HCT116 (cell line): Measurements from ENCODE around the gene GFOD1. TPM values are rescaled to one million over a fixed set of nuclear protein-coding genes. Genes with fewer than 3 reads are reported as not detected.

Experiments
- ATAC-seq: fragments of 200-7000 bp; cut with Tn5 transposase; 2 replicates; pipeline ENCODE4 v1.9.1; 2020; ENCODE audit warnings: mild to moderate bottlenecking, moderate library complexity
- BruUV-seq: library from RNA; stranded (reverse); fragments of 400-500 nt; replicated peaks from 2 replicates; lab custom pipeline; 2021; lab: Mats Ljungman, UMichigan
- CTCF ChIA-PET: fragments of 300-600 bp; sonication (Branson Sonifier 250); formaldehyde crosslinking; loops from one replicate; lab custom pipeline; 2021; ENCODE audit warnings: antibody characterized with exemption; lab: Charles Lee
- POLR2A ChIA-PET: fragments of 300-600, 350-600 bp; sonication (Branson Sonifier 250); formaldehyde crosslinking; loops from one replicate; lab custom pipeline; 2021; ENCODE audit warnings: antibody characterized with exemption; lab: Charles Lee
- RAD21 ChIA-PET, 2 experiments: fragments of 300-600 bp; sonication (Branson Sonifier 250); formaldehyde crosslinking; loops; one replicate each; lab custom pipeline; 2023; ENCODE audit warnings: low total read pairs in 2 of 2; ENCODE audit not compliant: uncharacterized antibody in 2 of 2, unreplicated experiment in 2 of 2, low non-redundant PET in 1 of 2; lab: Charles Lee
- DNase-seq: peaks from one replicate; pipeline ENCODE4 v3.0.0-alpha.2; 2010; ENCODE audit warnings: low read depth, low spot score
- H2AFZ ChIP-seq: fragments of 200-600 bp; shearing (Covaris generic), sonication (generic); 2 replicates; pipeline ENCODE4 v1.6.1; 2017; ENCODE audit warnings: low read depth, mixed run types, mixed read lengths, antibody characterized with exemption, low read length; ENCODE audit not compliant: poor library complexity, severe bottlenecking
- H3K27ac ChIP-seq: 2 replicates; pipeline ENCODE4 v1.5.1; 2012; ENCODE audit warnings: low read depth, low read length
- H3K27me3 ChIP-seq: fragments of 200-600 bp; sonication (generic); 2 replicates; pipeline ENCODE4 v1.6.1; 2016; ENCODE audit warnings: mixed run types, low read length, mixed read lengths; ENCODE audit not compliant: insufficient read depth
- H3K36me3 ChIP-seq, 2 experiments: fragments of 200-500 bp in 1 of 2; fragments of 200-600 bp in 1 of 2; sonication (Bioruptor generic) in 1 of 2; sonication (generic) in 1 of 2; 2 replicates each; pipeline versions ENCODE4 v1.5.1 to v1.6.1; 2014 to 2016; ENCODE audit warnings: low read length in 2 of 2, inconsistent platforms in 1 of 2, mixed read lengths in 1 of 2, mixed run types in 1 of 2; ENCODE audit not compliant: insufficient read depth in 2 of 2, control insufficient read depth in 1 of 2
- H3K4me1 ChIP-seq, 2 experiments: fragments of 200-600 bp in 1 of 2; sonication (generic) in 1 of 2; 2 replicates each; pipeline versions ENCODE4 v1.5.1 to v1.6.1; 2012 to 2017; ENCODE audit warnings: low read length in 2 of 2, inconsistent platforms in 1 of 2, mild to moderate bottlenecking in 1 of 2, mixed read lengths in 1 of 2, mixed run types in 1 of 2, moderate library complexity in 1 of 2; ENCODE audit not compliant: insufficient read depth in 2 of 2, control insufficient read depth in 1 of 2
- H3K4me2 ChIP-seq: fragments of 200-600 bp; sonication (generic); 2 replicates; pipeline ENCODE4 v1.6.1; 2017; ENCODE audit warnings: mixed run types, low read length, mixed read lengths
- H3K4me3 ChIP-seq, 2 experiments: fragments of 200-600 bp in 1 of 2; sonication (generic) in 1 of 2; replicated peaks in 1 of 2; 2 replicates each; pipeline ENCODE4 v1.5.1; 2011 to 2016; ENCODE audit warnings: low read length in 2 of 2, control low read depth in 1 of 2, low read depth in 1 of 2, mild to moderate bottlenecking in 1 of 2, mixed read lengths in 1 of 2, mixed run types in 1 of 2
- H3K79me2 ChIP-seq: fragments of 200-600 bp; sonication (generic); 2 replicates; pipeline ENCODE4 v1.6.1; 2017; ENCODE audit warnings: mild to moderate bottlenecking, mixed run types, low read length, moderate library complexity, mixed read lengths; ENCODE audit not compliant: insufficient read depth
- H3K9ac ChIP-seq: fragments of 200-600 bp; sonication (generic); 2 replicates; pipeline ENCODE4 v1.6.1; 2016; ENCODE audit warnings: low read length, mixed read lengths
- H3K9me2 ChIP-seq: fragments of 200-600 bp; sonication (generic), shearing (Covaris generic); 2 replicates; pipeline ENCODE4 v1.6.1; 2017; ENCODE audit warnings: mixed run types, mild to moderate bottlenecking, moderate library complexity; ENCODE audit not compliant: insufficient read depth
- H3K9me3 ChIP-seq, 2 experiments: fragments of 200-500 bp in 1 of 2; fragments of 200-600 bp in 1 of 2; sonication (Bioruptor generic) in 1 of 2; sonication (generic) in 1 of 2; 2 replicates each; pipeline ENCODE4 v1.6.1; 2014 to 2017; ENCODE audit warnings: low read length in 2 of 2, mixed read lengths in 2 of 2, inconsistent platforms in 1 of 2, low read depth in 1 of 2, mild to moderate bottlenecking in 1 of 2, mixed run types in 1 of 2, moderate library complexity in 1 of 2; ENCODE audit not compliant: control insufficient read depth in 1 of 2, insufficient read depth in 1 of 2
- H4K20me1 ChIP-seq: fragments of 200-600 bp; sonication (generic), shearing (Covaris generic); 2 replicates; pipeline ENCODE4 v1.6.1; 2017; ENCODE audit warnings: mixed run types, mild to moderate bottlenecking, moderate library complexity; ENCODE audit not compliant: insufficient read depth
- CBX3 ChIP-seq: IDR thresholded peaks from 2 replicates; pipeline ENCODE4 v1.6.1; 2012; ENCODE audit warnings: low read depth
- CEBPB ChIP-seq: IDR thresholded peaks from 2 replicates; pipeline ENCODE4 v1.6.1; 2012; ENCODE audit warnings: low read depth
- CTCF ChIP-seq, 3 experiments: fragments of 200-600 bp in 1 of 3; sonication (generic) in 1 of 3; IDR thresholded peaks in 2 of 3; conservative IDR thresholded peaks in 1 of 3; 2 replicates each; pipeline ENCODE4 v1.5.1; 2012 to 2017; ENCODE audit warnings: low read depth in 2 of 3, low read length in 2 of 3, antibody characterized with exemption in 1 of 3, borderline replicate concordance in 1 of 3, control low read depth in 1 of 3, mild to moderate bottlenecking in 1 of 3, mixed read lengths in 1 of 3, mixed run types in 1 of 3, moderate library complexity in 1 of 3; ENCODE audit not compliant: insufficient read depth in 1 of 3
- EGR1 ChIP-seq: IDR thresholded peaks from 2 replicates; pipeline ENCODE4 v1.6.1; 2012; ENCODE audit warnings: low read depth
- EZH2 ChIP-seq: fragments of 200-600 bp; sonication (generic); IDR thresholded peaks from 2 replicates; pipeline ENCODE4 v1.6.1; 2017; ENCODE audit warnings: antibody characterized with exemption, mixed run types
- EZH2phosphoT487 ChIP-seq: fragments of 200-600 bp; IDR thresholded peaks from 2 replicates; pipeline ENCODE4 v1.6.1; 2018; ENCODE audit warnings: antibody characterized with exemption, borderline replicate concordance
- JUND ChIP-seq: IDR thresholded peaks from 2 replicates; pipeline ENCODE4 v1.6.1; 2012
- RAD21 ChIP-seq: IDR thresholded peaks from 2 replicates; pipeline ENCODE4 v1.6.1; 2012; ENCODE audit warnings: low read depth, mild to moderate bottlenecking
- REST ChIP-seq: IDR thresholded peaks from 2 replicates; pipeline ENCODE4 v1.6.1; 2012; ENCODE audit warnings: low read depth
- SIN3A ChIP-seq: IDR thresholded peaks from 2 replicates; pipeline ENCODE4 v1.6.1; 2012; ENCODE audit warnings: low read depth
- SRF ChIP-seq: IDR thresholded peaks from 2 replicates; pipeline ENCODE4 v1.6.1; 2012; ENCODE audit warnings: low read depth
- TCF7L2 ChIP-seq: IDR thresholded peaks from 2 replicates; pipeline ENCODE4 v1.7.0; 2011; ENCODE audit warnings: borderline replicate concordance, inconsistent platforms; ENCODE audit not compliant: insufficient read depth, insufficient read length; ENCODE audit errors: extremely low read depth
- ZBTB33 ChIP-seq: IDR thresholded peaks from 2 replicates; pipeline ENCODE4 v1.6.1; 2011; ENCODE audit warnings: mild to moderate bottlenecking, low read length, moderate library complexity; ENCODE audit not compliant: insufficient replicate concordance; ENCODE audit errors: extremely low read depth
- ZFX ChIP-seq: fragments of 450-650 bp; IDR thresholded peaks from 2 replicates; pipeline ENCODE4 v1.6.1; 2017
- ZNF274 ChIP-seq: fragments of 200-500 bp; sonication (Bioruptor generic); IDR thresholded peaks from 2 replicates; pipeline ENCODE4 v1.6.1; 2014; ENCODE audit warnings: mild to moderate bottlenecking, low read depth, low read length, inconsistent platforms
- intact Hi-C: fragments of 100-400 bp; cut with micrococcal nuclease; formaldehyde crosslinking; loops from 2 replicates; pipeline ENCODE4 v1.10.0; 2022
- total RNA-seq: library from RNA; stranded (reverse); gene quantifications from one replicate; pipeline ENCODE4 v1.2.1, GENCODE V29; 2021; ENCODE audit not compliant: unreplicated experiment
- TF ChIP-seq, protein P1 (sequence below): IDR thresholded peaks from 2 replicates; pipeline ENCODE4 v1.6.1; 2012
- TF ChIP-seq, protein P2 (sequence below): IDR thresholded peaks from 2 replicates; pipeline ENCODE4 v1.6.1; 2012

GFOD1 gene
- total RNA-seq, 1 experiment from 2014 or later, result 3.8 TPM

DNA sequence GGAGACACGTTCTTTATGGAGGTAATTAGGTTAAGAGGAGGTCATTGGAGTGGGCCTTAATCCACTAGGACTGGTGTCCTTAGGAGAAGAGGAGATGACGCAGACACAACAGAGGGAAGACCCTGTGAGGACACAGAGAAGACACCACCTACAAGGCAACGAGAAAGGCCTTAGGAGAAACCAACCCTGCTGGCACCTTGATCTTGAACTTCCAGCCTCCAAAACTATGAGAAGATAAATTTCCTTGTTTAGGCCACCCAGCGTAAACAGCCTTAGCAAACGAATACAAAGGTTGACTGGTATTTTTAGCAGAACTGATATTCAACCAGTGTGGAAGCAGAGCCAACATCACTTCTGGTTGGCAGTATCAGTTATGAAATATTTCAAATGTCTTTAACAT lies 75.2 kb downstream of the GFOD1 start:
- Histone ChIP-seq H3K9me2 (no peaks in the 10 kb centered on the region), H3K79me2 (no peaks in the 10 kb centered on the region), H3K27me3 (no peaks in the 10 kb centered on the region), H4K20me1 (no peaks in the 10 kb centered on the region), H3K4me1 (peaks cover 7 to 13% of the 10 kb centered on the region in 2 experiments), H3K27ac (no peak overlapping the region), H3K4me3 (no peak overlapping the region), H3K9me3 (no peaks in the 10 kb centered on the region), H3K9ac (no peak overlapping the region), H3K4me2 (no peak overlapping the region), H3K36me3 (no peaks in the 10 kb centered on the region), H2AFZ (no peak overlapping the region)
- ATAC-seq, result no peak
- TF ChIP-seq REST, result no peak
- TF ChIP-seq ZNF274, result no peak
- no peak for TF ChIP-seq SRF
- TF ChIP-seq ZBTB33, result no peak
- TF ChIP-seq, protein P1, sequence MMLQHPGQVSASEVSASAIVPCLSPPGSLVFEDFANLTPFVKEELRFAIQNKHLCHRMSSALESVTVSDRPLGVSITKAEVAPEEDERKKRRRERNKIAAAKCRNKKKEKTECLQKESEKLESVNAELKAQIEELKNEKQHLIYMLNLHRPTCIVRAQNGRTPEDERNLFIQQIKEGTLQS, result no peak
- TF ChIP-seq CBX3, result no peak
- no peak for TF ChIP-seq SIN3A
- TF ChIP-seq, protein P2, sequence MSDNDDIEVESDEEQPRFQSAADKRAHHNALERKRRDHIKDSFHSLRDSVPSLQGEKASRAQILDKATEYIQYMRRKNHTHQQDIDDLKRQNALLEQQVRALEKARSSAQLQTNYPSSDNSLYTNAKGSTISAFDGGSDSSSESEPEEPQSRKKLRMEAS, result no peak
- no peak for TF ChIP-seq TCF7L2
- no peak for TF ChIP-seq EGR1
- TF ChIP-seq CEBPB, result no peak
- no peak for TF ChIP-seq RAD21
- no peak for TF ChIP-seq EZH2phosphoT487
- no peak for TF ChIP-seq CTCF (IDR thresholded peaks at IDR 0.05 in 2 of 3, conservative IDR thresholded peaks at IDR 0.05 in 1 of 3; ENCODE audit: borderline replicate concordance in 1 of 3, insufficient read depth in 1 of 3, low read depth in 2 of 3, low read length in 2 of 3)
- TF ChIP-seq EZH2, result no peak
- TF ChIP-seq ZFX, result no peak
- no peak for TF ChIP-seq JUND
- no peak for DNase-seq
- intact Hi-C loops, result no loop called here
- POLR2A ChIA-PET, result no interaction called here
- no TSS peak for BruUV-seq
- CTCF ChIA-PET, result no interaction called here
- RAD21 ChIA-PET, result no interaction called here
